ENCODE results near the gene MLXIPL.
"Not testable (repeated sequence)": the region's sequence is repeated elsewhere in the genome, so short reads cannot be mapped to it uniquely, and the experiment has no call there.

Gene MLXIPL

GRCh38 chr7:73668886-73669230 lies 44.5 kb upstream of the MLXIPL start:
- H3K27ac ChIP-seq (ENCODE audit: low read depth, low read length), result no peak overlapping the region
- no peak overlapping the region for H2BK15ac ChIP-seq (replicated peaks; ENCODE audit: low read depth)
- H4K5ac ChIP-seq (ENCODE audit: low read length), result no peak overlapping the region
- no peak overlapping the region for H4K8ac ChIP-seq (ENCODE audit: low read depth, low read length)
- no peak overlapping the region for H3K4me2 ChIP-seq (ENCODE audit: low read length)
- H3K4me3 ChIP-seq (ENCODE audit: low read length), result no peak overlapping the region
- no peak overlapping the region for H2BK5ac ChIP-seq (ENCODE audit: low read length)
- no peak overlapping the region for H2BK120ac ChIP-seq (ENCODE audit: low read depth, low read length)
- WGBS (ENCODE audit: extremely low coverage, insufficient coverage, low lambda C conversion rate), result no CpG with 5 or more reads among the region's 5 CpGs
- H2AK5ac ChIP-seq (ENCODE audit: low read length), result no peak overlapping the region
- H3K4ac ChIP-seq (ENCODE audit: low read depth, low read length), result no peak overlapping the region
- H3K79me2 ChIP-seq (ENCODE audit: control insufficient read depth, insufficient read depth, low read length), result no peaks in the 10 kb centered on the region
- no peaks in the 10 kb centered on the region for H3K79me1 ChIP-seq (ENCODE audit: low read length)
- no peak overlapping the region for H3K23ac ChIP-seq (ENCODE audit: low read length)
- H3K4me1 ChIP-seq (ENCODE audit: control insufficient read depth, low read depth, low read length), result no peaks in the 10 kb centered on the region
- no peaks in the 10 kb centered on the region for H3K27me3 ChIP-seq (ENCODE audit: insufficient read depth, low read length, poor library complexity)
- H3K9ac ChIP-seq (ENCODE audit: low read length), result peak overlapping the region; percentile 27
- peak overlapping the region; percentile 73 for H3K56ac ChIP-seq (ENCODE audit: low read length)
- no peaks in the 10 kb centered on the region for H3K36me3 ChIP-seq (ENCODE audit: control insufficient read depth, insufficient read depth, low read length)
- no peak for DNase-seq
- no peak overlapping the region for H3K18ac ChIP-seq (ENCODE audit: low read length)

- Histone ChIP-seq H4K8ac (ENCODE audit: low read depth, low read length) (no peak overlapping the region), H3K9ac (ENCODE audit: low read length) (peak overlapping the region; percentile 54), H3K4me3 (ENCODE audit: low read length) (peak overlapping the region; percentile 40), H3K4ac (ENCODE audit: low read depth, low read length) (peak overlapping the region; percentile 17), H3K4me2 (ENCODE audit: low read length) (peak overlapping the region; percentile 25), H3K27ac (ENCODE audit: low read depth, low read length) (no peak overlapping the region), H3K4me1 (ENCODE audit: control insufficient read depth, low read depth, low read length) (no peaks in the 10 kb centered on the region), H2BK5ac (ENCODE audit: low read length) (no peak overlapping the region), H3K23ac (ENCODE audit: low read length) (no peak overlapping the region), H3K79me1 (ENCODE audit: low read length) (no peaks in the 10 kb centered on the region), H2AK5ac (ENCODE audit: low read length) (no peak overlapping the region), H3K36me3 (ENCODE audit: control insufficient read depth, insufficient read depth, low read length) (no peaks in the 10 kb centered on the region), H2BK15ac (replicated peaks; ENCODE audit: low read depth) (no peak overlapping the region), H3K18ac (ENCODE audit: low read length) (peak overlapping the region; percentile 75), H4K5ac (ENCODE audit: low read length) (no peak overlapping the region), H2BK120ac (ENCODE audit: low read depth, low read length) (no peak overlapping the region), H3K79me2 (ENCODE audit: control insufficient read depth, insufficient read depth, low read length) (no peaks in the 10 kb centered on the region), H3K27me3 (ENCODE audit: insufficient read depth, low read length, poor library complexity) (no peaks in the 10 kb centered on the region), H3K56ac (ENCODE audit: low read length) (peak overlapping the region; percentile 73)
- WGBS (ENCODE audit: extremely low coverage, insufficient coverage, low lambda C conversion rate), result no CpG with 5 or more reads among the region's 52 CpGs
- DNase-seq, result no peak
Observed at GRCh38 chr7:73668103-73668885, 44.0 kb upstream of the MLXIPL start.

- H2AK5ac ChIP-seq (ENCODE audit: low read length), result no peak within 1 kb of the TSS
- no peaks in the 10 kb centered on the region for H3K27me3 ChIP-seq (ENCODE audit: insufficient read depth, low read length, poor library complexity)
- DNase-seq, result peak; percentile 92
- no peak within 1 kb of the TSS for H3K23ac ChIP-seq (ENCODE audit: low read length)
- no peaks in the 10 kb centered on the region for H3K79me2 ChIP-seq (ENCODE audit: control insufficient read depth, insufficient read depth, low read length)
- no peaks in the 10 kb centered on the region for H3K4me1 ChIP-seq (ENCODE audit: control insufficient read depth, low read depth, low read length)
- peak within 1 kb of the TSS; percentile 17 for H3K4ac ChIP-seq (ENCODE audit: low read depth, low read length)
- no peak within 1 kb of the TSS for H2BK5ac ChIP-seq (ENCODE audit: low read length)
- H3K27ac ChIP-seq (ENCODE audit: low read depth, low read length), result no peak within 1 kb of the TSS
- H3K4me2 ChIP-seq (ENCODE audit: low read length), result peak within 1 kb of the TSS; percentile 25
- no peak within 1 kb of the TSS for H4K8ac ChIP-seq (ENCODE audit: low read depth, low read length)
- H4K5ac ChIP-seq (ENCODE audit: low read length), result no peak within 1 kb of the TSS
- peak within 1 kb of the TSS; percentile 75 for H3K18ac ChIP-seq (ENCODE audit: low read length)
- H3K4me3 ChIP-seq (ENCODE audit: low read length), result peak within 1 kb of the TSS; percentile 40
- no peaks in the 10 kb centered on the region for H3K79me1 ChIP-seq (ENCODE audit: low read length)
- H3K9ac ChIP-seq (ENCODE audit: low read length), result peak within 1 kb of the TSS; percentile 54
- H3K36me3 ChIP-seq (ENCODE audit: control insufficient read depth, insufficient read depth, low read length), result no peaks in the 10 kb centered on the region
- WGBS (ENCODE audit: extremely low coverage, insufficient coverage, low lambda C conversion rate), result no CpG with 5 or more reads among the region's 79 CpGs
- H3K56ac ChIP-seq (ENCODE audit: low read length), result peak within 1 kb of the TSS; percentile 73
- no peak within 1 kb of the TSS for H2BK15ac ChIP-seq (replicated peaks; ENCODE audit: low read depth)
- no peak within 1 kb of the TSS for H2BK120ac ChIP-seq (ENCODE audit: low read depth, low read length)
Observed at GRCh38 chr7:73667344-73668102, 43.2 kb upstream of the MLXIPL start, which contains the start of gene VPS37D. Gene VPS37D (plus strand): TSS chr7:73667831. CDS start chr7:73667959, 128 bp downstream.

GRCh38 chr7:73663033-73663432 lies 38.7 kb upstream of the MLXIPL start:
- Histone ChIP-seq H4K5ac (ENCODE audit: low read length) (no peak overlapping the region), H3K4me1 (ENCODE audit: control insufficient read depth, low read depth, low read length) (no peaks in the 10 kb centered on the region), H2AK5ac (ENCODE audit: low read length) (no peak overlapping the region), H3K4me2 (ENCODE audit: low read length) (no peak overlapping the region), H2BK120ac (ENCODE audit: low read depth, low read length) (no peak overlapping the region), H3K9ac (ENCODE audit: low read length) (no peak overlapping the region), H3K23ac (ENCODE audit: low read length) (no peak overlapping the region), H3K79me2 (ENCODE audit: control insufficient read depth, insufficient read depth, low read length) (no peaks in the 10 kb centered on the region), H2BK15ac (replicated peaks; ENCODE audit: low read depth) (no peak overlapping the region), H3K27ac (ENCODE audit: low read depth, low read length) (no peak overlapping the region), H3K4me3 (ENCODE audit: low read length) (no peak overlapping the region), H3K79me1 (ENCODE audit: low read length) (no peaks in the 10 kb centered on the region), H3K27me3 (ENCODE audit: insufficient read depth, low read length, poor library complexity) (no peaks in the 10 kb centered on the region), H3K36me3 (ENCODE audit: control insufficient read depth, insufficient read depth, low read length) (no peaks in the 10 kb centered on the region), H3K4ac (ENCODE audit: low read depth, low read length) (no peak overlapping the region), H3K18ac (ENCODE audit: low read length) (no peak overlapping the region), H3K56ac (ENCODE audit: low read length) (no peak overlapping the region), H4K8ac (ENCODE audit: low read depth, low read length) (no peak overlapping the region), H2BK5ac (ENCODE audit: low read length) (no peak overlapping the region)
- DNase-seq, result no peak

- H3K4me2 ChIP-seq (ENCODE audit: low read length); DNase-seq; H3K79me2 ChIP-seq (ENCODE audit: control insufficient read depth, insufficient read depth, low read length); H3K79me1 ChIP-seq (ENCODE audit: low read length); H3K4ac ChIP-seq (ENCODE audit: low read depth, low read length); H3K27ac ChIP-seq (ENCODE audit: low read depth, low read length); H2BK5ac ChIP-seq (ENCODE audit: low read length); H2AK5ac ChIP-seq (ENCODE audit: low read length); H3K9ac ChIP-seq (ENCODE audit: low read length); H3K36me3 ChIP-seq (ENCODE audit: control insufficient read depth, insufficient read depth, low read length); H2BK15ac ChIP-seq (replicated peaks; ENCODE audit: low read depth); H3K27me3 ChIP-seq (ENCODE audit: insufficient read depth, low read length, poor library complexity); H4K5ac ChIP-seq (ENCODE audit: low read length); H3K4me1 ChIP-seq (ENCODE audit: control insufficient read depth, low read depth, low read length); H3K4me3 ChIP-seq (ENCODE audit: low read length); H3K56ac ChIP-seq (ENCODE audit: low read length); H3K23ac ChIP-seq (ENCODE audit: low read length); H2BK120ac ChIP-seq (ENCODE audit: low read depth, low read length); H4K8ac ChIP-seq (ENCODE audit: low read depth, low read length); H3K18ac ChIP-seq (ENCODE audit: low read length): not testable (repeated sequence)
- no CpG with 5 or more reads among the region's 4 CpGs for WGBS (ENCODE audit: extremely low coverage, insufficient coverage, low lambda C conversion rate)
Observed at GRCh38 chr7:73660594-73660993, 36.3 kb upstream of the MLXIPL start.
